ENCODE data around the gene PFDN4. TPM values are rescaled to one million over a fixed set of nuclear protein-coding genes. Genes with fewer than 3 reads are reported as not detected.

Gene PFDN4
- total RNA-seq, 1 experiment from 2014 or later = 61.8 TPM

DNA sequence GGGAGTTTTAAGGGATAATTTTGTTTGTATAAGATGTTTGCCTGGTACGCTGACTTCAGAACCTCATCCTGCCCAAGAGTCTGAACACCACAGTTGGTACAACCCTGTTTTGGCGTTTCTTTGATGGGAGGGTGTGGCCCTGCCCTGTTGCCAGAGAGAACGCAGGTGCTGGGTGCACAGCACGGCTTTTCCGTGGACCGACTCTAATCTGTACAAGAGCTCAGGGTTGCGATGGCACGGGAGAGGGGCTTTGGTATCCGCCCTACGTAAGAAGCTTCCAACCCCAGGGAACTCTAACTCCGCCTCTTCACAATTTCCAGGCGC, 35.4 kb upstream of the PFDN4 start:
- intact Hi-C loops (cut with micrococcal nuclease; ENCODE audit: unreplicated experiment) = loop anchor here (2.0 kb wide), 1 partner anchor 66 kb away; no protein-coding TSS in a partner anchor
- Mint-ChIP-seq H3K4me1 (ENCODE audit: low read depth, unreplicated experiment) (peaks cover 66% of the 10 kb centered on the region), H3K4me3 (ENCODE audit: low read depth, unreplicated experiment) (peak overlapping the region; percentile 86), H3K27me3 (ENCODE audit: unreplicated experiment) (no peaks in the 10 kb centered on the region), H3K9me3 (ENCODE audit: low read depth, unreplicated experiment) (no peaks in the 10 kb centered on the region), H3K27ac (ENCODE audit: unreplicated experiment) (peak overlapping the region; percentile 90), H3K36me3 (ENCODE audit: insufficient read depth, unreplicated experiment) (peaks cover 77% of the 10 kb centered on the region)
- CTCF ChIA-PET = interaction anchor here (0.5 to 1.6 kb wide), 10 partner anchors 10 to 474 kb away, joined by 3 to 6 read pairs (median 4); no protein-coding TSS in a partner anchor
- DNase-seq = peak; percentile 81
- TSS peak; percentile 40 for BruUV-seq (replicated peaks)
- TF ChIP-seq, protein P1, sequence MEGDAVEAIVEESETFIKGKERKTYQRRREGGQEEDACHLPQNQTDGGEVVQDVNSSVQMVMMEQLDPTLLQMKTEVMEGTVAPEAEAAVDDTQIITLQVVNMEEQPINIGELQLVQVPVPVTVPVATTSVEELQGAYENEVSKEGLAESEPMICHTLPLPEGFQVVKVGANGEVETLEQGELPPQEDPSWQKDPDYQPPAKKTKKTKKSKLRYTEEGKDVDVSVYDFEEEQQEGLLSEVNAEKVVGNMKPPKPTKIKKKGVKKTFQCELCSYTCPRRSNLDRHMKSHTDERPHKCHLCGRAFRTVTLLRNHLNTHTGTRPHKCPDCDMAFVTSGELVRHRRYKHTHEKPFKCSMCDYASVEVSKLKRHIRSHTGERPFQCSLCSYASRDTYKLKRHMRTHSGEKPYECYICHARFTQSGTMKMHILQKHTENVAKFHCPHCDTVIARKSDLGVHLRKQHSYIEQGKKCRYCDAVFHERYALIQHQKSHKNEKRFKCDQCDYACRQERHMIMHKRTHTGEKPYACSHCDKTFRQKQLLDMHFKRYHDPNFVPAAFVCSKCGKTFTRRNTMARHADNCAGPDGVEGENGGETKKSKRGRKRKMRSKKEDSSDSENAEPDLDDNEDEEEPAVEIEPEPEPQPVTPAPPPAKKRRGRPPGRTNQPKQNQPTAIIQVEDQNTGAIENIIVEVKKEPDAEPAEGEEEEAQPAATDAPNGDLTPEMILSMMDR (IDR thresholded peaks at IDR 0.05; ENCODE audit: unreplicated experiment) = no peak

DNA sequence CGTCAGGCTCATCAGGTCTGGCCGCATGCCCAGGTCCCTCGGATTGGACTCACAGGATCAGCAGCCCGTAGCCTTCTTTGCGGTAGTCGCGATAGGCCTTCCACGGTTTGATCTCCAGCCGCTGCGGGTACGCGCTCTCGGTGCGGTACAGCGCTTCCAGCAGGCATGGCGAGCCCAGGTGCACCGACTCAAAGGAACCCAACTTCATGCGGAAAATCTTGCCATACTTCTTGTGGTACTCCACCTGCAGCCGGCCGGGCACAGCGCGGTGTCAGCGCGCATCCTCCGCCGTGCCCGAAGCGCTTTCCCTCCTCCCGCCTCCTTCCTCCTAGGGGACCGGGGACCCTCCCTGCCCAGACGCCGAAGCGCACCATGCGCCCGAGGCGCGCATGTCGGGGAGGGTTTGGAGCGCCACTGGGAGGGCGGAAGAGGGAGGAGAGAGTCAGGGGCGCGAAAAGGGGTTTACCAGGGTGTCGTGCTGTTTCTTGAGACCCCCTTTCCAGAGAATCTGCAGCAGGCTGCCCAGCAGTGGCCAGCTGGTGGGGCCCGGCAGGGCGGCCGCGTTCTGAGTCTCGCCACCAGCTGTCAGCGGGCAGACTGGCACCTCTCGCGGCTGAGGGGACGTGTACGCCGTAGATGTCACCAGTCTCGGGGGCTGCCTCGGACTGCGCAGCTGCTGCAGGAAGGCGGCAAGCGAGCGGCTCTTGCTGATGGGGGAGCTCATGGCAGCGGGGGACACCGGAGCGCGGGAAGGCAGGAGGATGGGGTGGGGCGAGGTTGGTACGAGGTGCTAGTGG, 34.8 kb upstream of the PFDN4 start:
- Mint-ChIP-seq H3K36me3 (ENCODE audit: insufficient read depth, unreplicated experiment) (peaks cover 71% of the 10 kb centered on the region), H3K27ac (ENCODE audit: unreplicated experiment) (peak overlapping the region; percentile 90), H3K4me1 (ENCODE audit: low read depth, unreplicated experiment) (peaks cover 65% of the 10 kb centered on the region), H3K9me3 (ENCODE audit: low read depth, unreplicated experiment) (no peaks in the 10 kb centered on the region), H3K4me3 (ENCODE audit: low read depth, unreplicated experiment) (peak overlapping the region; percentile 86), H3K27me3 (ENCODE audit: unreplicated experiment) (no peaks in the 10 kb centered on the region)
- CTCF ChIA-PET = interaction anchor here (0.5 to 1.6 kb wide), 13 partner anchors 9 to 475 kb away, joined by 3 to 6 read pairs (median 3); no protein-coding TSS in a partner anchor
- TF ChIP-seq, protein P1 (IDR thresholded peaks at IDR 0.05; ENCODE audit: unreplicated experiment) = no peak
- no TSS peak for BruUV-seq (replicated peaks)
- intact Hi-C loops (cut with micrococcal nuclease; ENCODE audit: unreplicated experiment) = loop anchor here (2.0 kb wide), 1 partner anchor 66 kb away; no protein-coding TSS in a partner anchor
- DNase-seq = peak; percentile 74

DNA sequence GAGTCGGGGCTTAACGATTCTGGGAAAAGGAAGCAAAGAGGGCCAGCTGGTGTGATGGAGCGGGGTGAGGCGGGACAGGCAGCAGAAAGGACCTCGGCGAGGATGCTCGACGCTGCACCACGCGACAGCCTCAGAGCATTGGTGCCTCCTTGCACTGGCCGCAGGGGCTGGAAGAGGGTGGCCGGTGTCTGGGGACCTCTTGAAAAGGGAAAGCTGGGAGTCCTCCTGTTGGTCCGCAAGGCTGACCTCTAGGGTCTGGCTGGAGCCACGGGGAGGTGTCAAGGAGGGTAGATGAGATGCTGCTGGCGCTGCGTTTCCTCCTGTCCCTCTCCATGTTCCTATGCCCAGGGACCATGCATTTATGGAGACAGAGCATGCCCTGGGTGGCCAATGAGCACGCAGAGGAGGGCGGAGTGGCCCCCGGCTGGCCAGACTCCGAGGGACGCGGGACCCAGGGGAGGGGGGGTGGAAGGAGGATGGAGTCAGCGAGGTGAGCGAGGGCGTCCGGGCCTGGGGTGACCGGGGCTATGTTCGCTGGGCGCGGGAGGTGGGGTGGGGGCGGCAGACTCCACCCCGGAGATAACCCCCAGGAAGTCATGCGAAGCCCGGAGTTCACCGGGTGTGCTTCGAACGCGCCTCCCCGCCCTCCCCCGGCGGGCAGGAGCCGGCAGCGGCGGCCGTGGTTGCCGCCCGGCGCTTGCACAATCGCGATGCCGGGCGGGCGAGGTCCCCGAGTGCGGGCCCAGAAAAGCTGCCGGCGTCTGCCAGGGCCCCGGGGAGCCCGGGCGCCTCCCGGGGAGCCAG, 34.0 kb upstream of the PFDN4 start, which contains the start of gene CYP24A1:
Gene CYP24A1 (minus strand): TSS at position 334 of the 804 bp plus-strand sequence. CDS start 407 bp downstream, outside the sequence.
- H3K36me3 Mint-ChIP-seq (ENCODE audit: insufficient read depth, unreplicated experiment) = peaks cover 63% of the 10 kb centered on the region
- peak within 1 kb of the TSS; percentile 90 for H3K27ac Mint-ChIP-seq (ENCODE audit: unreplicated experiment)
- CTCF ChIA-PET = interaction anchor here (0.5 to 1.6 kb wide), 8 partner anchors 8 to 77 kb away, joined by 3 to 6 read pairs (median 4); no protein-coding TSS in a partner anchor
- peak within 1 kb of the TSS; percentile 86 for H3K4me3 Mint-ChIP-seq (ENCODE audit: low read depth, unreplicated experiment)
- no peaks in the 10 kb centered on the region for H3K9me3 Mint-ChIP-seq (ENCODE audit: low read depth, unreplicated experiment)
- peaks cover 65% of the 10 kb centered on the region for H3K4me1 Mint-ChIP-seq (ENCODE audit: low read depth, unreplicated experiment)
- no TSS peak for BruUV-seq (replicated peaks)
- TF ChIP-seq, protein P1 (IDR thresholded peaks at IDR 0.05; ENCODE audit: unreplicated experiment) = no peak
- DNase-seq = peak; percentile 96
- H3K27me3 Mint-ChIP-seq (ENCODE audit: unreplicated experiment) = no peaks in the 10 kb centered on the region
- intact Hi-C loops (cut with micrococcal nuclease; ENCODE audit: unreplicated experiment) = loop anchor here (2.0 kb wide), 1 partner anchor 67 kb away; no protein-coding TSS in a partner anchor

DNA sequence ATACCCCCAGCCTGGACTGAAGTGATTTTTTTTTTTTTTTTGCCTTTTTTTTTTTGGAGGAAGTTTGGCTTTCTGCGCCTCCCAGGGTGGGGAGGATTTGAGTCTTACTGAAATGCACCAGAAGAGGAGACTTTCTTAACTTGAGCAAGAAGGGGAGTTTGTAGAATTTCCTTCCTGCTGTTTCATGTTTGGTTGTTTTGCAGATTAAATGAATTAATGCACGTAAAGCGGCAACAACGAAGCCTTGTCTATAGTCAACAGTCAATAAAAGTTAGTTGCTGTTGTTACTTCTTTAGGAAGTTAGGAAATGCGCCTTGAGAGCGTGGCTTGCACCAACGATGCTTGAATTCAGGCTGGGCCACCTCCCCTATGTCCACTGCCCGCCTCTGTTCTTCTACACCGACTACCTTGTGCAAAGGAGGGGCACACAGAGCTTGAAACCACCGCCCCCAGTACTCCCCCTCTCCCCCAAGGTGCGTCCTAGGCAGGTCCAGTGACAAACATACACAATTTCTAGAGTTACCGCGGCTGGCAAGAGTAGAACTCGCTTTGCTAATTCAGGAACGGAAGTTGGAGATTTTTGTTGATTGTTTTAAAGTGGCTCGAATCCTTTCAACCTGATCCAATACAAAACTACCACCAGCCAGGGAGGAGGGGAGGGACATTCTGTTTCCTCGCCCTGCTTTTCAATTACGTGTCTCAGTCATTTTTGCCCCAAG, 33.3 kb upstream of the PFDN4 start:
- H3K27me3 Mint-ChIP-seq (ENCODE audit: unreplicated experiment) = no peaks in the 10 kb centered on the region
- H3K36me3 Mint-ChIP-seq (ENCODE audit: insufficient read depth, unreplicated experiment) = peaks cover 56% of the 10 kb centered on the region
- H3K4me3 Mint-ChIP-seq (ENCODE audit: low read depth, unreplicated experiment) = peak overlapping the region; percentile 86
- H3K4me1 Mint-ChIP-seq (ENCODE audit: low read depth, unreplicated experiment) = peaks cover 61% of the 10 kb centered on the region
- TSS peak; percentile 62 for BruUV-seq (replicated peaks)
- CTCF ChIA-PET = interaction anchor here (1.2 kb wide), 1 partner anchor 78 kb away, joined by 3 read pairs; no protein-coding TSS in a partner anchor
- intact Hi-C loops (cut with micrococcal nuclease; ENCODE audit: unreplicated experiment) = no loop called here
- no peaks in the 10 kb centered on the region for H3K9me3 Mint-ChIP-seq (ENCODE audit: low read depth, unreplicated experiment)
- peak overlapping the region; percentile 90 for H3K27ac Mint-ChIP-seq (ENCODE audit: unreplicated experiment)
- no peak for DNase-seq
- TF ChIP-seq, protein P1 (IDR thresholded peaks at IDR 0.05; ENCODE audit: unreplicated experiment) = no peak
